Activated CD4-positive, alpha-beta T cell treated with anti-CD3 and anti-CD28 coated beads, Interleukin-2, amount 10 ng/mL, durations not matched to agents 7 days and 5 days (primary cell): ENCODE results near the gene SLC13A5. TPM values are rescaled to one million over a fixed set of nuclear protein-coding genes. Genes with fewer than 3 reads are reported as not detected.
A peak's percentile ranks its signal among the peaks of the same experiment; 100 is the strongest.

Experiments used
- CTCF ChIA-PET: fragments of 350-600 bp; sonication (Branson Sonifier 250); formaldehyde crosslinking; loops from one replicate; lab custom pipeline; 2021; ENCODE audit warnings: antibody characterized with exemption; lab: Charles Lee
- POLR2A ChIA-PET: fragments of 350-600 bp; sonication (Branson Sonifier 250); formaldehyde crosslinking; loops from one replicate; lab custom pipeline; 2021; ENCODE audit warnings: antibody characterized with exemption; lab: Charles Lee
- DNase-seq: peaks from one replicate; pipeline ENCODE4 v3.0.0-alpha.2; 2020
- H3K27ac Mint-ChIP-seq: one replicate; pipeline ENCODE4 v1.8.0; 2021; ENCODE audit warnings: mild to moderate bottlenecking, moderate library complexity, mixed read lengths
- H3K27me3 Mint-ChIP-seq: one replicate; pipeline ENCODE4 v1.8.0; 2021; ENCODE audit warnings: mixed read lengths
- H3K36me3 Mint-ChIP-seq: one replicate; pipeline ENCODE4 v1.8.0; 2021; ENCODE audit warnings: low read depth, mixed read lengths
- H3K4me1 Mint-ChIP-seq: one replicate; pipeline ENCODE4 v1.8.0; 2021; ENCODE audit warnings: mixed read lengths
- H3K4me3 Mint-ChIP-seq: one replicate; pipeline ENCODE4 v1.8.0; 2021; ENCODE audit warnings: mild to moderate bottlenecking, moderate library complexity, mixed read lengths
- H3K9me3 Mint-ChIP-seq: one replicate; pipeline ENCODE4 v1.8.0; 2021; ENCODE audit warnings: mixed read lengths
- total RNA-seq, 2 experiments: library from RNA; stranded (reverse); gene quantifications; one replicate each; pipeline ENCODE4 v1.2.3, GENCODE V29; 2021

The SLC13A5 gene
- total RNA-seq, 2 experiments from 2014 or later, result not detected

DNA sequence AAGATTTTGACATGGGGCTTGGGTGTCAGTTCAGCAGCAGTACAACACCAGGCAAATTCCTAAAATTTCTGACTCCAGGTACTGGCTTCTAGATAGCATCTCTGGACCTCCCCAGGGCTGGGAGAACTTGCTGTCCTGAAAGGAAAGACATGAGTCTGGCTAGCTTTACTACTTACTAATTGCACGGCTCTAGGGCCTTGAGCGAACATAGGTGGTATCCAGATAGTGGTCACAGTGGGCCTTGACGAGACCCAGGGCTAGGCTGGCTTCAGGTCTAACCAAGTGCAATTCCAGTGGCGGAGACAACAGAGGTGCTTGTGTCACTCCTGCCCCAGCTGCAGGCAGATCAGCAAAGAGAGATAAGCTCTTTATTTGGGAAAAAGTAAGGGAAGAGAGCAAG, 16.4 kb upstream of the SLC13A5 start:
- no peaks in the 10 kb centered on the region for H3K36me3 Mint-ChIP-seq
- POLR2A ChIA-PET, result no interaction called here
- DNase-seq, result no peak
- no peak overlapping the region for H3K4me3 Mint-ChIP-seq
- H3K27me3 Mint-ChIP-seq, result peaks cover 27% of the 10 kb centered on the region
- CTCF ChIA-PET, result no interaction called here
- H3K9me3 Mint-ChIP-seq, result no peaks in the 10 kb centered on the region
- no peaks in the 10 kb centered on the region for H3K4me1 Mint-ChIP-seq
- H3K27ac Mint-ChIP-seq, result no peak overlapping the region

DNA sequence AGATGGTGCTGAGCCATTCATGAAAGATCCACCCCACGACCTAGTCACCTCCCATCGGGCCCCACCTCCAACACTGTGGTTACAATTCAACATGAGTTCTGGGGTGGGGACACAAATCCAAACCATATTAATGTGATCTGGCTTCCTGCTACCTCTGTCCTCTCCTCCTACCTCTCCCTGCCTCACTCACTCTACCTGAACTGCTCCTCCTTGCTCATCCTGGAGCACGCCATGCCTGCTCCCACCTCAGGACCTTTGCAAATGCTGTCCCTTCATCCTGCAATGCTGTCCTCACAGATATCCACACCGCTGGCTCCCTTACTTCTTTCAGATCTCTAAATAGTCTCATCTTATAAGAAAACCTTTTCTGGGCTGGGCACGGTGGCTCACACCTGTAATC, 10.8 kb upstream of the SLC13A5 start:
- peaks cover 41% of the 10 kb centered on the region for H3K27me3 Mint-ChIP-seq
- H3K36me3 Mint-ChIP-seq, result no peaks in the 10 kb centered on the region
- H3K4me3 Mint-ChIP-seq, result no peak overlapping the region
- H3K27ac Mint-ChIP-seq, result no peak overlapping the region
- no peak for DNase-seq
- no peaks in the 10 kb centered on the region for H3K4me1 Mint-ChIP-seq
- CTCF ChIA-PET, result no interaction called here
- H3K9me3 Mint-ChIP-seq, result no peaks in the 10 kb centered on the region
- POLR2A ChIA-PET, result no interaction called here

DNA sequence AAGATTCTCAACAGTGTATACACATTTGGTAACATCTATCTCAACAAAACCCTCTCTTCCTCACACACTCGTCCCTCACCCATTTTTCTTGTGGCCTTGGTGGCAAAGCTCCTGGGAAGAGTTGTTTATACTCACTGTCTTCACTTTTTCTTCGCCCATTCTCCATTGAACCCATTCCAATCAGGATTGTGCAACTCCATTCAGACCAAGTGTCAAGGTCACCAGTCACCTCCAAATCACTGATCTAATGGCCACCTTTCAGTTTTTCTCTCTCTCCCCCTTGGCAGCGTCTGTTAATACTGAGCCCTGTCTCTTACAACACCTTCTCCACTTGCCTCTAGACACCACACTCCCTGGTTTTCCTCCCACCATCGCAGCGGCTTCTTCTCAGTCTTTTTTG, 8.6 kb upstream of the SLC13A5 start:
- Mint-ChIP-seq H3K4me1 (no peaks in the 10 kb centered on the region), H3K36me3 (no peaks in the 10 kb centered on the region), H3K9me3 (no peaks in the 10 kb centered on the region), H3K27me3 (peaks cover 40% of the 10 kb centered on the region), H3K27ac (no peak overlapping the region), H3K4me3 (no peak overlapping the region)
- CTCF ChIA-PET, result no interaction called here
- DNase-seq, result no peak
- POLR2A ChIA-PET, result no interaction called here

DNA sequence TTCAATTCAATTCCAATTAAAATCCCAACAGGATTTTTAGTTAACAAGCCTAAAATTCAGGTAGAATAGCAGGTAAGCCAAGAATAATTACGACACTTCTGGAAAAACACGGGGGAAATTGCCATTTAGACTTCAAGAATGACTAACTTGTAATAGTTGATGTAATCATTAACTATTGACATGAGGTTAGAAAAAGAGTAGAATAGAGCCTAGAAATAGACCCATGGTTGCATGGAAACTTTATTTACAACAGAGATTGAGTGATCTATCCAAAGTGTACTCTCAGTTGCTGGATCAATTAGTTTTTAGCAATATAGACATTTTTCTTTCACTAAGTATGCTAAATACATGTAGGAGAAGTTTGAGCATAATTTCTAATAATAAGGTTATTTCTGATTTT, 3.6 kb upstream of the SLC13A5 start:
- no peak overlapping the region for H3K27ac Mint-ChIP-seq
- POLR2A ChIA-PET, result no interaction called here
- H3K27me3 Mint-ChIP-seq, result peaks cover 56% of the 10 kb centered on the region
- CTCF ChIA-PET, result interaction anchor here (0.7 kb wide), 1 partner anchor 49 kb away, joined by 3 read pairs; no protein-coding TSS in a partner anchor
- peaks cover 4% of the 10 kb centered on the region for H3K36me3 Mint-ChIP-seq
- H3K9me3 Mint-ChIP-seq, result peaks cover 3% of the 10 kb centered on the region
- no peak overlapping the region for H3K4me3 Mint-ChIP-seq
- peaks cover 16% of the 10 kb centered on the region for H3K4me1 Mint-ChIP-seq
- DNase-seq, result no peak

DNA sequence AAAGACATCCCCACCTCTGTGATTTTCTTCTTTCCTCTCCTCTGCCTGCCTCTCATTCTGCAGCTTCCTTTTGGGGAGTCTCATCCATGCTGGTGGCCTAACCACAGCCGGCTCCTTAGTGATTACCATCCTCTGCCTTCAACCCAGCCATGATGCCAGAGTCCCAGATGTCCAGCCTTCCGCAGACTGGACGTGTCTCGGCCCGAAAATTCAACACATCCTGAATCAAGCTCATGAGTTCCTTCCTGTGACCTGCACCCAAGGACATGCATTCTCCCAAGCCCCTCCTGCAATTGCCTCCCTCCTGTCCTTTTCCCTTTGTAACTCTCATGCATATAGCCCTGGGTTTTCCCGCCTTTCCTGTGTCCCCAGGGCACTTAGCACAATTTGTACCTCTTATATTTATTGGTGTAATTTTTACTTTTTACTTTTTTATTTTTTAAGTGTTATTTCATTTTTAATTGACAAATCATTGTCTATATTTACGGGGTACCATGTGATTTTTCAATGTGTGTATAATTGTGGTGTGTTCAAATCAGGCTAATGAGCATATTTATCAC, 1.2 kb upstream of the SLC13A5 start:
- Mint-ChIP-seq H3K4me3 (no peak overlapping the region), H3K27ac (no peak overlapping the region), H3K4me1 (peaks cover 19% of the 10 kb centered on the region), H3K27me3 (peaks cover 54% of the 10 kb centered on the region), H3K36me3 (peaks cover 5% of the 10 kb centered on the region), H3K9me3 (peaks cover 3% of the 10 kb centered on the region)
- DNase-seq, result no peak
- CTCF ChIA-PET, result interaction anchor here (0.6 to 0.7 kb wide), 2 partner anchors 48 to 415 kb away, joined by 3 read pairs; no protein-coding TSS in a partner anchor
- POLR2A ChIA-PET, result no interaction called here

DNA sequence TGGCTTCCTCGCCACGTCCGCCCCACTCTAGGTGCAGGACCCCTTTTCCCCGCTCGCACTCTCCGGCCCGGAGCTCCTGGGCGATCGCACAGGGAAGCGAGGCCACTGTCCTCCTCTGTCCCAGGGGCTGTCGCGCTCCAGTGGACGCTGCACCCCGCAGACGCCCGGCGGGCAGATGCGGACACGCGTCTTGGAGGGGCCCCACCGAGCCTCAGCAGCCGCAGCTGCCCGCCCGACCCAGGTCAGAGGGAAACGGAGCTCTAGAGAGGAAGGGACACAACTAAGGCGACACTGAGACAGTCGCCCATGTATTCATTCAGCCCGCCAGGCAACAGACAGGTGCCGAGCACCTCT, 726 bp upstream of the SLC13A5 start:
- Mint-ChIP-seq H3K9me3 (peaks cover 3% of the 10 kb centered on the region), H3K27me3 (peaks cover 54% of the 10 kb centered on the region), H3K4me1 (peaks cover 19% of the 10 kb centered on the region), H3K4me3 (no peak overlapping the region), H3K36me3 (peaks cover 5% of the 10 kb centered on the region), H3K27ac (no peak overlapping the region)
- DNase-seq, result no peak
- ChIA-PET POLR2A (no interaction called here), CTCF (interaction anchor here (0.6 to 0.7 kb wide), 2 partner anchors 47 to 415 kb away, joined by 3 read pairs; no protein-coding TSS in a partner anchor)

DNA sequence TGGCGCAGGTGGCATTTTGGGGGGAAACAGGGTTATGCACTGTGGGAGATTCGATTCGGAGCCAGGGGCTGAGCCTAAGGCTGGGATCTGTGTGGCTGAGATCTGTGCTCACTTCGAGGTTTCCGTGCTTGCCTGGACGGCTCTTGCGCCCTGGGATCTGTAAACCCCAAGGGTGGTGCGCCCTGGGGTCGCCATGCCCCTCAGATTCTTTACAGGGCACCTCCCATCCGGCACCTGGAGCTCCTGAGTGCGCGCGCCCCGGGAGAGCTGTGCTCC, 377 bp downstream of the SLC13A5 start:
- H3K27ac Mint-ChIP-seq, result no peak overlapping the region
- H3K4me1 Mint-ChIP-seq, result peaks cover 19% of the 10 kb centered on the region
- H3K9me3 Mint-ChIP-seq, result peaks cover 3% of the 10 kb centered on the region
- ChIA-PET POLR2A (no interaction called here), CTCF (interaction anchor here (1.2 kb wide), 1 partner anchor 30 kb away, joined by 3 read pairs; no protein-coding TSS in a partner anchor)
- no peak for DNase-seq
- H3K27me3 Mint-ChIP-seq, result peaks cover 57% of the 10 kb centered on the region
- peak overlapping the region; percentile 10 for H3K4me3 Mint-ChIP-seq
- peaks cover 5% of the 10 kb centered on the region for H3K36me3 Mint-ChIP-seq

DNA sequence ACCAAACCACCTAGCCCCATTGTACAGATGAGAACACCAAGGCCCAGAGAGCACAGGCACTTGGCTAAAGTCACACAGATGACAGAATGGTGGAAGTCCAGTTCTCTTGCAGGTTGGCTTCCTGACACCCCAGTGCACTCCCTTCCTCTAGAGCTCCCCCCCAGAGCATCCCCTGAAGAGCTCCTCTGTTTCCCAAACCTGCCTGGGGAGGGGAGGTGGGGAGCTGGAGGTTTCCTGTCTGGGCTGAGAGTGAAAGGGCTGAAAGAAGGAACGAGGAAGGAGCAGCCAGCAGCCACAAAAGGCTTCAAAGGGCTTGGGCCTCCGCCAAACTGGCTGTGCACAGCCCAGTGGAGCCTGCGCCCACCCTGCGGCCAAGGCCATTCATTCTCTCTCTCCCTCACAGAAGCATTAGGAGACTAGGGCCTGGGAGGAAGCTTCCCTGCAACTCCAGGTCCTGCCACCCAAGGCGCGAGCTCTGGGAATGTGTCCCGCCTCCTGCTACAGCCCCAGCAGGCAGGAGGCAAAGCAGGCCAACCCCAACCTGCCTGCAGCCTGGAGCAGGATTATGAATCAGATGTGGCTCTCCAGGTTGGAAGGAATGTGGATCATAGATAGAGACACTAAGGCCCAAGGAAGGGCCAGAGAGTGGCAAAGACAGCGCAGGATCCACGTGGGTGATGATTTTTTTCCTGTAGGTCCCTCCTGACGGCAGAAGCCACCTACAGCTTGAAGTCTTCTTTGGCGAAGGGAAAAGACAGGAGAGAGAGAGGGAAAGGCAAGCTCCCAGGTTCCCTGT, 913 bp downstream of the SLC13A5 start:
- Mint-ChIP-seq H3K27ac (no peak overlapping the region), H3K4me1 (peaks cover 19% of the 10 kb centered on the region), H3K4me3 (no peak overlapping the region), H3K9me3 (peaks cover 3% of the 10 kb centered on the region), H3K36me3 (peaks cover 5% of the 10 kb centered on the region), H3K27me3 (peaks cover 57% of the 10 kb centered on the region)
- ChIA-PET POLR2A (no interaction called here), CTCF (interaction anchor here (1.2 kb wide), 1 partner anchor 29 kb away, joined by 3 read pairs; no protein-coding TSS in a partner anchor)
- no peak for DNase-seq

DNA sequence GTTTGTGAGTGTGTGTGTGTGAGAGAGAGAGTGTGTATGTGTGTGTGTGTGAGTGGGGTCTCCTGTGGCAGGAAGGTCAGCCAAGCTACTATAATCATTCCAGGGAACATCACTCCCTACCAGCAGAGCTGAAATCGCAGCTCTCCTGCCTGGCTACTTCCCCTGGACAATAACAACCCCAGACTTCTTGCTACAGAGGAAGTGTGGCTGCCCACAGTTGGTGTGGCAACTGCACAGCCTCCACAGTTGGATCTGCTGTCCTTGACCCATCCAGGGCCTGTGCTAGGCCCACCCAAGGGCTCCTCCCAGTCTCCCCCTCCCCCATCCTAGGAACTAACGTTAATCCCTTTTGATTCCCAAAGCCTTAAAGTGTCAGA, 1.5 kb downstream of the SLC13A5 start:
- no peak for DNase-seq
- CTCF ChIA-PET, result interaction anchor here (1.2 kb wide), 1 partner anchor 29 kb away, joined by 3 read pairs; no protein-coding TSS in a partner anchor
- H3K4me1 Mint-ChIP-seq, result peaks cover 19% of the 10 kb centered on the region
- POLR2A ChIA-PET, result no interaction called here
- no peak overlapping the region for H3K27ac Mint-ChIP-seq
- H3K27me3 Mint-ChIP-seq, result peaks cover 55% of the 10 kb centered on the region
- H3K36me3 Mint-ChIP-seq, result peaks cover 5% of the 10 kb centered on the region
- H3K9me3 Mint-ChIP-seq, result peaks cover 3% of the 10 kb centered on the region
- no peak overlapping the region for H3K4me3 Mint-ChIP-seq

DNA sequence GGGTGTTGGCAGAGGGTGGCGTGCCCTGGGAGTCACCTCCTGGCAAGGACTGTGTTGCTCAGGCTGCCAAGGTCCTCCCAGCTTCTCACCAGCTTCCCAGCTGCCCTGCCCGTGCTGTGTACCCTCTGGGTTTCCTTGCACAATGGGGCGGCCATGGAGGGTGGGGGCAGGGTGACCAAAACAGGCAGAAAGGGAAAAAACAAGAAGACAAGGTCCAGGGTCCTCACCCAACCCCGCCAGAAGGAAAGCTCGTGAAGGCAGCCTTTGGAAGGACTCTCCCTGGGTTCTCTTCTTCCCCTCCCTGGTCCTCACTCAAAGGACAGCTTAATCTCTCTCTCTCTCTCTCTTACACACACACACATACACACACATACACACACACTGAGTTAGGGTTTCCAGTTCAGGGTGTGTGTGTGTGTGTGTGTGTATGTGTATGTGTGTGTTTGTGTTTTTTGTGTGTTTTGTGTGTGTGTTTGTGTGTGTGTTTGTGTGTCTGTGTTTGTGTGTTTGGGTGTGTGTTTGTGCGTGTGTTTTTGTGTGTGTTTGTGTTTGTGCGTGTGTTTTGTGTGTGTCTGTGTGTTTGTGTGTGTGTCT, 2.0 kb downstream of the SLC13A5 start:
- Mint-ChIP-seq H3K27me3 (peaks cover 51% of the 10 kb centered on the region), H3K4me1 (peaks cover 19% of the 10 kb centered on the region), H3K9me3 (peaks cover 3% of the 10 kb centered on the region), H3K36me3 (peaks cover 5% of the 10 kb centered on the region), H3K4me3 (no peak overlapping the region), H3K27ac (no peak overlapping the region)
- CTCF ChIA-PET, result no interaction called here
- DNase-seq, result no peak
- POLR2A ChIA-PET, result no interaction called here

DNA sequence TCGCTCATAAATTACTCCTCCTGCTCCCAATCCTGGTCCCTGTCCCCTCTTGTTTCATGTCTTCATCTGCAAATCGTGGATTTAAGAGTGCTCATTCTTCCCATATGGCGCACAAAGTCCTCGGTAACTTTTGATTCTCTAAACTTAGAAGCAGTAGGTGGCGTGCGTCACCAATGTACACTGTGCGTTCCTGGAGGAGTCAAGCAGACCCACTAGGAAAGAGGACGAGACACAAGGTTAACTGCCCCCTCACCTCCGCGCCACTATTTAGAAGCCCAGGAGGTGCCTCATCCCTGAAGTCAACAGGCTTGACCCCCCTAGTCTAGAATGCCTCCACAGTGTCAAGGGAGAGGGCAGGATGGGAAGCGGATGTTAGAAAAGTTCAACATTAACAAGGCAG, 2.9 kb downstream of the SLC13A5 start:
- H3K4me1 Mint-ChIP-seq, result peaks cover 19% of the 10 kb centered on the region
- no peak for DNase-seq
- ChIA-PET POLR2A (no interaction called here), CTCF (no interaction called here)
- H3K27me3 Mint-ChIP-seq, result peaks cover 42% of the 10 kb centered on the region
- peaks cover 5% of the 10 kb centered on the region for H3K36me3 Mint-ChIP-seq
- H3K27ac Mint-ChIP-seq, result no peak overlapping the region
- H3K9me3 Mint-ChIP-seq, result peaks cover 3% of the 10 kb centered on the region
- no peak overlapping the region for H3K4me3 Mint-ChIP-seq

DNA sequence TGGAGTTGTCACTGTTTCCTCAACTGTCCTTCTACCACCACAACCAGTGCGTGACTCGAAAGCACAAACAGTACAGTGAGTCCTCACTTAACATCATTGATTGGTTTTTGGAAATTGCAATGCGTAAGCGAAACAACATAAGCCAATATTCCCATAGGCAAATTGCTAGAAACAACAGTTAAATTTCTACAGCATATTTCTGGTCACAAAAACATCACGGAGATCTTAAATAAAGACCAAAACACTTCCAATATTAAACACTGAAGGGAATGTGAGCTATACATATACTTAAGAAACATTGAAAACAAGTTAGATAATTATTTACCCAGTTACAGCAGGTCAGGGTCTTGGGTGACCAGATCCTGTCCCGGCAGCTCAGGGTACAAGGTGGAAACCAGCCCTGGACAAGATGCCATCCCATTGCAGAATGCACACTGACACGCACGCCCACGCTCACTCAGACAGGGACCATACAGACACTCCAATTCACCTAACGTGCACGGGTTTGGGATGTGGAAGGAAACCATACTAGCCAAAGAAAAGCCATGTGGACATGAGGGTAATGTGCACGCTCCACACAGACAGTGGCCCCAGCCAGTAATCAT, 4.7 kb downstream of the SLC13A5 start:
- Mint-ChIP-seq H3K27ac (no peak overlapping the region), H3K9me3 (no peaks in the 10 kb centered on the region), H3K4me3 (no peak overlapping the region), H3K4me1 (peaks cover 11% of the 10 kb centered on the region), H3K36me3 (peaks cover 2% of the 10 kb centered on the region), H3K27me3 (peaks cover 28% of the 10 kb centered on the region)
- POLR2A ChIA-PET, result no interaction called here
- CTCF ChIA-PET, result no interaction called here
- no peak for DNase-seq

DNA sequence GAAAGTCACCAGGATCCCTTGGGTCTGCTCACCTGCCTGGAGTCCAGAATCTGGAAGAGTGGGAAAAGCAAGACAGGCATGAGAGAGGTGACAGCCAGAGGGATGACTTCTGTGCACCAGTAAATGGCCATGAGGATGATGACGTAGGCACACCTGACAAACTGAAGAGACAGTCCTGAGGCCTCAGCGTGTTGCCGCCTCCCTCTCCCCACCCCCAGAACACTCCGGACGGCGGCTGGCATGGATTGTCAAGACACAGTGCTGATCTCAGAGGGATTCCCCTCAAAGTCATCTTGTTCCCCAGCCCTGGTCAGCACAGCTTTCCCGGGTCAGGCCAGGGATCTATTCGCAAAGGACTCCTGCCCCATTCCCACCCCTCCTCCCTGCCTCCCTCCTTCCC, 6.2 kb downstream of the SLC13A5 start:
- Mint-ChIP-seq H3K4me3 (no peak overlapping the region), H3K9me3 (no peaks in the 10 kb centered on the region), H3K36me3 (peaks cover 2% of the 10 kb centered on the region), H3K27ac (no peak overlapping the region), H3K4me1 (peaks cover 5% of the 10 kb centered on the region), H3K27me3 (peaks cover 17% of the 10 kb centered on the region)
- DNase-seq, result no peak
- POLR2A ChIA-PET, result no interaction called here
- CTCF ChIA-PET, result no interaction called here
